Measurements from ENCODE around the gene MBTPS1.
A peak's percentile ranks its signal among the peaks of the same experiment; 100 is the strongest.

MBTPS1 gene

GRCh38 chr16:84096447-84097005 is 20.2 kb downstream of the MBTPS1 start:
- DNase-seq = no peak

- DNase-seq = no peak
These were observed 21.3 kb downstream of the MBTPS1 start for GRCh38 chr16:84095466-84095865.

DNA sequence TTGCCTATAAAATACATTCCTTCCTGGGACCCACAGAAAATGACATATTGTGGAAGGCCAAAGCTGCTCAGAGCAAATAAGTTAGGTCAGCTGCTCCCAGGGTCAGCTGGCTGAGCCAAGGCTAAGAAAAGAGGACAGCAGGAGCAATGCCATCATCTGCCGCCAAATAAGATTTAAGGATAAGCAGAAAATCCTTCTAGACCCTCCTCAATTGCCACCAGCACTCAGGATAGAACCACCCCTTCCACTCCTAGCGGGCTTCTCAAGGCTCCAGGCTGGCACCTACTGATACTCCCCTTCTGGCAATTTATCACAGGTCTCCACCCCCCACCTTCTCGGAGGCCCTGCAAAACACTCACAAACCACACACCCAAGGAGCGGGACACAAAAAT is 22.9 kb downstream of the MBTPS1 start:
- no peak for DNase-seq

DNA sequence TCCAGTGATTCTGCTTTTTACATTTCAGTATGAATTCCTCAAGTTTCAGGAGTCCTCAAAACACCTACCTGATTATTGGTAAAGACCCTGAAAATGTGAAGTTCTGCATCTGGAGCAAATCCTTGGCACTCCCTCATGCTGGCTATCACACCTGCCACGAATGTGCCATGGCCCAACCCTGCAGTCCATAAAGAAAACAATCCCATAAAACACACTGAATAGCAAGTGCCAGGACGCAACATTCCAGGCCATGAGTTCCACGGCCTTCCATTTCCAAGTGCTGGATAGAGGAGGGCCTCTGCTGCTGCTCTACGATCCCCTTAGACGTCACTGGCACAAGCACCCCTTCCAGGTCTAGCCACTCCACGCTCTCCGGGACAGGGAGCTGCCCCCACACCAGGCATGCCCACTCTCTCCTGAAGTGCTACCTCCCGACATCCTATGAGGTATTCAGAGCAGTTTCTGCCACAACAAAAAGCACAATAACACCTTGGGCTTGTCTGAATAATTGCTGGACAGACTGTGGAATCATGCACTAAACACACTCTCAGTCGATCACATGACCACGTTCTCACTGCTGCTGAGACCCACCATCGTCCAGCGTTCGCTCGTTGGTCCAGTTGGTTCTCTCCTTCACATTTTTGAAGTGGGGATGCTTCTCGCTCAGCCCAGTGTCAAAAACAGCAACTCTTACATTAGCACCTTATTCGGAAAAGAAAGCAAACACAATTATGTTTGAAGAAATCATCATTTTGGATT is 23.4 kb downstream of the MBTPS1 start:
- DNase-seq = no peak

- DNase-seq = no peak
These were observed 25.3 kb downstream of the MBTPS1 start for GRCh38 chr16:84091460-84091859.

GRCh38 chr16:84090211-84090610 is 26.5 kb downstream of the MBTPS1 start:
- DNase-seq = no peak

GRCh38 chr16:84088695-84089395 is 27.9 kb downstream of the MBTPS1 start:
- DNase-seq = peak; percentile 51

GRCh38 chr16:84087466-84088151 is 29.1 kb downstream of the MBTPS1 start:
- DNase-seq = no peak

DNA sequence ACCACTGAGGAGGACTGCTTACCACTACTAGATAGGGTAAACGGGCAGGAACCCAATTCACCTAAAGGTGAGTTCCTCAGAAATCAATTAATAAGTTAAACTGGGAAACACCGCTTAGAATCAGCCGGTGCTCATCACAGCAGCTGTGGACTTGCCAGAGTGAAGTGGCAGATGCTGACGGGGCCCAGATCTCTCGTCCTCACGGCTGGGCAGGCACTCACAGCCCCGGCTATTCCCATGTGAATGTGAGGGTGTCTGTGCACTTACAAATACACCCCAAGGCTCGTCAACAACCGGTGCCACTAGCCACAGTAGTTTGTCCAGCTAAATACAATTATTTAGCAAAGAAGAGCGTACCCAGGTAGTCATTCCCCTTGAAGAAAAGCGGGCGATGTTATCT is 29.7 kb downstream of the MBTPS1 start:
- no peak for DNase-seq

GRCh38 chr16:84086341-84086740 is 30.4 kb downstream of the MBTPS1 start:
- DNase-seq = no peak

DNA sequence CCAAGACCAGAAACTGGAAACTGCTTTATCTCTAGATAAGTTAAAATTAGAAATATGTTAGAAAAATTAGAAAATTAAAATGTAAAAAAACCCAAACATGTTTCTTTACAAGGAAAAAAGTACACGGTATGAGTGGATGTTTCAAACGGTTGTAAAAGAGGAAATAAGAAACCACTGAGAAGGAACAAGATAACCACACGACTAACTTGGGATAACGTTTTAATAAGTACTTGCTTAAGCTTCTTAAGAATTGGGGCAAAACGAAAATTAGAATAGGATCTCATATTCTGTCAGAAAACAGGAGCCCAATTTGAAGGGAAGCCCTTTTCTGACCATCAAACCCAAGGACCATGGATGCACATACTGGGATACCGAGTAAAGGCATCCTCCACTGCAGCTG is 31.0 kb downstream of the MBTPS1 start:
- no peak for DNase-seq

DNA sequence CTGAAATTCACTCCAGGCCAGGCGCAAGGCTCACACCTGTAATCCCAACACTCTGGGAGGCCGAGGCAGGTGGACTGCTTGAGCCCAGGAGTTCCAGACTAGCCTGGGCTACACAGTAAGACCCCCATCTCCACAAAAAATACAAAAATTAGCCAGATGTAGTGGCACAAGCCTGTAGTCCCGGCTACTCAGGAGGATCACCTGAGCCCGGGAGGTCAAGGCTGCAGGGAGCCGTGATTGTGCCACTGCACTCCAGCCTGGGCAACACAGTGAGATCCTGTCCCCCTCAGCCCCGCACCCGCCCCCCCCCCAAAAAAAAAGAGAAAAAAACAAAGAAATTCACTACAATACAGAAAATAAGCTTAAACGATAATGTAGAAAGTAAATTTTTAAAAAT is 31.5 kb downstream of the MBTPS1 start:
- no peak for DNase-seq

DNA sequence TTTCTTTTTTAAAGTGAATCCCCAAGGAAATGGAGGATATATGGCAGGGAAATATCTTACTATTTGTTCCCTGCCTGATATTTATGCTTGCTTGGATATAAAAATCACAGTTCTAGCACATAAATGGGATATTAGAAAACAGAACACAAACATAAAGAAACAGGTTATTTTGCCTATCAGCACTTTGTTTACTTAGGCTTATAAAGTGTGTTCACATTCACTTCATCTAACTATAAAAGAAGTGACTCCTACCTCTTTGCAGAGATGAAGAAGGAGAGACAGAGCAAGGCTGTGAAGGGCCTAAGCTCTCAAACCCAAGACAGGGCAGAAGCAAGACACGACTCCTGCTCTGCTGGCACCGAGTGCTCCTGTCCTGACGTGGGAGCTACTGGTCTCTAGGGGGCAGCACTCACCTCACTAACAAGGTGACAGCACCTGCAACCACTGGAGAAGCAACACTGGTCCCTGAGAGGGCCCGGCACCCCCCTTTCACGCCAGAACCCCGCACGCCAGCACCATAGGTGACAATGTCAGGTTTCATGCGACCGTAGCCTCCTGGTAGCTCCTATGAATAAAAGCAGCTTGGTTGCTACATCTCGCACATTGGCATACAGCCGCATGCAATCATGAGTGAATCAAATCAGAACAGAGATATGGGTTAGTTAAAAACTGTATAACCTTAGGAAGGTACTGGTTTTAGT is 32.0 kb downstream of the MBTPS1 start:
- DNase-seq = peak; percentile 76

GRCh38 chr16:84082835-84083569 is 33.7 kb downstream of the MBTPS1 start:
- no peak for DNase-seq

DNA sequence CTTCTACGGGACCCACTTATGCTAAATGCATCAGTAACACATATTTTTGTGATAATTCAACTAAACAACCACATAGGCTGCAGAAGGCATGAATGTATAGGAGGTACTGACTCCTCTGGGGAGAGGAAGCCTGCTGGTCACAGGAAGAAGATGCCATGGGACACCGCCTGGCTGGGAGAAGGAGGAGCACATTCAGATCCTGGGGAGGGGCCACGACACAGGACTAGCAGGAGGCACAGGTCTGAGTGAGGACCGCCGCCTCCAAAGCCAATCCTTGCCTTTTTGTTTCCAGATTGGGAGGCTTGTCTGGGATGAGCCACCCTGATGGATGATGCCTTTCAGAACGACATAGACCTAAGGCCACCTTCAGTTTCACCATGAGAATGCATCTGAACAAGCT is 34.6 kb downstream of the MBTPS1 start:
- DNase-seq = no peak

DNA sequence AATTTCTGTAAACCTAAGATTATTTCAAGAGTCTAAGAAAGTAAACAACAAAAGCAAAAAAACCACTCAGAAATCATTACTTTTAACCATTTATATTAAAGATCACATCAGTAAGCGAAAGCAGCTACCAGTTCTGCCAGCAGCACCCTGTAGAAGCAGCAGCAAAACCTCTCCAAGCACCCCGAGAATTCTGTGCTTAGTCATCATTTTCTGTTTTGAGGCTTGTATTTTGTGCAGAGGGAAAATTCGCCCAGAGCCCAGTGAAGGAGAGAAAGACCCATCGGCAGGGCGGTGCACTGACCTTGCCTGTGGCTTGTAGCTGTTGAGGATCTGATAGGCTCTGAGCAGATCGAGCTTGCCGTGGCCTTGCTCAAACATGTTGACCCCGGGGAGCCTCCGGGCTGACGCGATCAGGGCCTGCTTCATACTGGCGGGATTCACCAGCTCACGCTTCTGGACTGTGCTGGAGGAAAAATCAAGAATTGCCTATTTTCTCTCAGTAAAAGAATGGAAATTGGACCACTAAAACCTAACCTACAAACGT is 35.2 kb downstream of the MBTPS1 start:
- no peak for DNase-seq

- no peak for DNase-seq
These were observed 35.9 kb downstream of the MBTPS1 start for GRCh38 chr16:84080813-84081212.

DNA sequence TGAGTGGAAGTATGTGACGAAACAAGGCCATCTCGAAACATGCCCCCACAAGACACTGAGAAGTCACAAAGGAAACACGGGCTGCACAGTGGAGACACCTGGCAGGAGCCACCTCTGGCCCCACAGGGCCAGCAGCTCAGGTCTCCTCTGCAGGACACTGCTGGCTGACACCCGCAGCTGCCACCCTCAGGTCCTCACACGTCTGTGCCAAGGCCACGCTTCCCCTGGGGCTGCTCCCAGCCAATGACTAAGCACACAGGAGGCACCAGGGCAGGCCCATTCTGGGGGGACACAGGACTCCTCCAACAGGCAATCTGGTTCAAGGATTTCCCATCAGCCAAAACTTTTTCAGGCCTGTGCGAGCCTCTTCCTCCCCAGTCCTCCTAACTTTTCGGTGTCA is 36.4 kb downstream of the MBTPS1 start:
- DNase-seq = no peak

- no peak for DNase-seq
These were observed 37.1 kb downstream of the MBTPS1 start for GRCh38 chr16:84079664-84080063.

DNA sequence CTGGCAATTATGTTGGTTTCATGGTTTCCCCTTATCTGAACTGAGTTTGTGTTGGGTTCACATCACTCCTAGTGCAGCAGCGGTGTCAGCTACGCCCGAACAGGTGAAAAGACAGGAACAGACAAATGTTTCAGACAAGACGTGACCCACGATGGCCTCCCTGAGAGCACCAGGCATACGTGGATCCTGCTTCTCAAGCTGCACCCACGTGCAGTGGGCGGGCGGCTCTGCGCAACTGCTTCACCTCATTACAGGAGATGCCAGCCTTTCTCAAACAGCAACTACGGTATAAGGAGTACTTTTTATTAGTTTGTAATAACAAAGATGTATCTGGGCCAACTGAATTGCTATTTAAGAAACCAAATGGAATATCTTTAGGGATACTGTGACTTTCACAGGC is 41.4 kb downstream of the MBTPS1 start:
- DNase-seq = no peak

DNA sequence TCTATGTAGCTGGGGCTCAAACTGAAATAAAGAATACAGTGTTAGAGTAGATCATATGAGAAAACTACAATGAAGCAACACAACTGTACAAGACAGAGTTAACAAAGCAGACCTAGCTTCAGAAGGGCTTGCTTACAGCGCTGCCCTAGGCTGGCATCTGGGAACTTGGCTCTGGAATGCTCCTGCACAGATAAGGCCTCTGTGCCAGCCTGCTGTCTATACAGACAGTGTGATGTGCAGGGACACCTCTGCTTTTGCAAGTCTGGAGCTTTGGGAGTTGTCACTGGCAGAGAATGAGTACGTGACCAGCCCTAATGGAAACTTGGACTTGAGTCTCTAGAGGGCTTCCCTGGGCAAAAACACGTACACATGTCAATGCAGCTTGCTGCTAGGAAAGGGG is 42.0 kb downstream of the MBTPS1 start:
- no peak for DNase-seq

- DNase-seq = no peak
These were observed 44.7 kb downstream of the MBTPS1 start for GRCh38 chr16:84072014-84072413.
